Activated effector memory CD4-positive, alpha-beta T cell treated with Interleukin-2 at 50 U/mL for 16 hours (primary cell): ENCODE results near the gene CHAF1A.

Source experiments
- DNase-seq: peaks from one replicate; pipeline ENCODE4 v3.0.0-alpha.2; 2020

Gene CHAF1A

GRCh38 chr19:4464815-4465581 lies 62.6 kb downstream of the CHAF1A start:
- no peak for DNase-seq

- no peak for DNase-seq
Measured at GRCh38 chr19:4467835-4468234, 65.4 kb downstream of the CHAF1A start.

GRCh38 chr19:4471403-4472173 lies 69.1 kb downstream of the CHAF1A start:
- peak; percentile 96 for DNase-seq

- DNase-seq = no peak
Measured at GRCh38 chr19:4472174-4472974, 69.9 kb downstream of the CHAF1A start, which contains the start of gene HDGFL2. HDGFL2 (plus strand) TSS chr19:4472297; CDS start chr19:4472351, 54 bp downstream.

GRCh38 chr19:4473011-4473762 lies 70.7 kb downstream of the CHAF1A start:
- no peak for DNase-seq

GRCh38 chr19:4473763-4474513 lies 71.5 kb downstream of the CHAF1A start:
- DNase-seq = no peak

- DNase-seq = no peak
Measured at GRCh38 chr19:4474514-4475022, 72.1 kb downstream of the CHAF1A start.

GRCh38 chr19:4477034-4477801 lies 74.8 kb downstream of the CHAF1A start:
- DNase-seq = no peak

GRCh38 chr19:4482721-4483364 lies 80.4 kb downstream of the CHAF1A start:
- DNase-seq = no peak

GRCh38 chr19:4483385-4483784 lies 80.9 kb downstream of the CHAF1A start:
- no peak for DNase-seq

- DNase-seq = no peak
Measured at GRCh38 chr19:4487572-4487971, 85.1 kb downstream of the CHAF1A start.

GRCh38 chr19:4488496-4488895 lies 86.1 kb downstream of the CHAF1A start:
- no peak for DNase-seq

GRCh38 chr19:4491446-4491845 lies 89.0 kb downstream of the CHAF1A start:
- DNase-seq = no peak

- no peak for DNase-seq
Measured at GRCh38 chr19:4492337-4493103, 90.1 kb downstream of the CHAF1A start.
